ENCODE data around the gene SLC26A4.
"Not testable (repeated sequence)": the region's sequence is repeated elsewhere in the genome, so short reads cannot be mapped to it uniquely, and the experiment has no call there.

The SLC26A4 gene

DNA sequence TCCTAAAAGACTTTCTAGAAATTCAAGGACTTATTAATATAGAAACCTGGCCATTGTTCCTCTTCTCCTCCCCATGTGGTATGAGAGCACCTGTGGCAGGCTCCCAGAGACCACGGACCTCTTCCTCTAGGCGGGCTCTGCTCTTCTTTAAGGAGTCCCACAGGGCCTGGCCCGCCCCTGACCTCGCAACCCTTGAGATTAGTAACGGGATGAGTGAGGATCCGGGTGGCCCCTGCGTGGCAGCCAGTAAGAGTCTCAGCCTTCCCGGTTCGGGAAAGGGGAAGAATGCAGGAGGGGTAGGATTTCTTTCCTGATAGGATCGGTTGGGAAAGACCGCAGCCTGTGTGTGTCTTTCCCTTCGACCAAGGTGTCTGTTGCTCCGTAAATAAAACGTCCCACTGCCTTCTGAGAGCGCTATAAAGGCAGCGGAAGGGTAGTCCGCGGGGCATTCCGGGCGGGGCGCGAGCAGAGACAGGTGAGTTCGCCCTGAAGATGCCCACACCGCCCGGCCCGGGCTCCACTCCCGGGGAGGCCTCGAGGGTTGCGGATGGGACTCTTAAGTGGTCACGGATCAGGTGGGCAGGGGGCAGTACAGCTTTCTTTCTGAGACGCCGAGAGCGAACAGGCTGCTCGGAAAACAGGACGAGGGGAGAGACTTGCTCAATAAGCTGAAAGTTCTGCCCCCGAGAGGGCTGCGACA lies at the start of gene SLC26A4:
TSS of gene SLC26A4 (plus strand) at position 448 of the 700 bp plus-strand sequence. CDS start 814 bp downstream, outside the sequence.
- DNase-seq, result no peak

DNA sequence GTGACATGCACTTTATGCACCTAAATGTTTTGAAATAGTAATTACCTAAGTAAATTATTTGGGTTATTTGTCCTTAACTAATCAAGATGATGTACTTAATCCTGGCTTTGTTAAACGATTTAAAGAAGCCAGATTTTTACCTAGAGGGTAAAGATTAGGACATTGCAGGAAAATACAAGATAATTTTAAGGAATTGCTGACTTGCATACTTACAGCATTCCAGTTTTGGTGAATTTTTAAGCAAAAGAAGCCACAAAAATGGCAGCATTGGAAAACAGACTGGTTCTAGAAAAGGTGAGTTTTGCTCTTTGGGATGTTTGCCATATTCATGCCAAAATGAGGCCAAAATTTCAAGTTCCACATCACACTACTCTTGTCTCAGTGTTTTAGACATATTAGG lies 47.2 kb upstream of the SLC26A4 start:
- DNase-seq, result no peak

DNA sequence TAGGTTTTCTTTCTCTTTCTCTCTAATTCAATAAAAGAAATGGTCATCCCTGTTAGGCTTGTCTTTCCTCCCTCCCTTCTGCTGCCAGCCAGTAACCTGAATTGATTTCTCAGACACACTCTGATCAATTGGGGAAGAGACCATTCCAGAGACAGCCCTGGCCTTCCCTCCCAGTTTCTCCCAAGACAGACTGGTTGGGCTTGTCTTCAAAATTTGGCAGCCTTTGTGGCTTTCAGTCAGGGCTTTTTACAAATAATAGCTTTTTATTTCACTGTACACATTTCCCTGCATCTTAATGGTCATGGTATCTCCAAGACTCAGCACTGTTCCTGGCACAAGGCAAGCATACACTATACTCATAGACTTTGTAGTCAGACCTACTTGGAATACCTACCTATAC lies 46.7 kb upstream of the SLC26A4 start:
- no peak for DNase-seq

DNA sequence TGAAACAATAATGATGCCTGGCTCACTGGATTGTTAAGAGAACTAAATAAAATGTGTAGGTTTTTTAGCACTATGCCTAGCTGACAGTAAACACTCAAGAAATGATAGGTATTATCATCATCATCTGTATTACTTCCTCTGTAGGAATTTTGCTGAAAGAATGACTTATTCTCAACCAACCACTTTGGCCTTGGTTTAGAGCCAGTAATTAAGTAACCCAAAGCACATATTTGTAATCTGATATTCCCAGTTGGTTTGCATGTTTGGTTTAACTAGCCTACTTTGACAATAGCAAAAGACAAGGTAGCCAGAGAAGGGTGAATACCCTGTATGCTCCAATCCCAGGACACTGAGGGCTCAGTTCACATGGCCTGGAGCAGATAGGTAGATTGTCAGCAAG lies 46.2 kb upstream of the SLC26A4 start:
- no peak for DNase-seq

DNA sequence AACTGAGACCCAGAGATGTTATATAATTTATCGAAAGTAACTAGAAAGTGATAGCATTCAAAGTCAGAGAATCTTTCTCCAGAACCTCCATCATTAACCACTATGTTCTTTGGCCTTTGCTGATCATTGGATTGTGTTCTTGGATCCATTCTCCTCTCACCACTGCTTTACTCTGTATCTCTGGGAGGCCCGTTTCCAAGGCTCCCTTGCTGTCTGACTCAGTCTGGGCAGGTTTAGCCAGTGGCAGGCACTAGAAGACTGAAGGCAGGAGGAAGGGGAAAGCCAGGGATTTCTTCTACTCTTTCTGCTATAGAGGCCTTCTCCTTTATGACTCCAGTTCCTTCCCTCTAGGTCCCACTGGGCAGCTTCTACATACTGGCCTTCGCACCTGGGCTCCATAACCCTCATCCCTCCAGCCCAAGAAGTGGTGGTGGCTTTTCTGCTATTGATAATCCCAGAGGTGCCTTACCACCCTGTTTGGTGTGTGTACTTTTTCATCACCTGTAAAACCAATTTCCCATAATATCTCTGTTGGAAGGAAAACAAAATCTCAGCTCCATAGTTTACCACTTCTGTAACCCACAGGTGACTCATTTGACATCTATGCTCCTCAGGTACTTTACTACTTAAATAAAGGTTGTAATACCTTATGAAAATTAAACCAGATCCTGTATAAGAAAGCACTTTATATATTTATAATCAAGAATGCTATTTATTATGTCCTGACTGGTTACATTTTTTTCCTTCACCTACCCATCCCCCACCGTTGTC lies 44.5 kb upstream of the SLC26A4 start:
- no peak for DNase-seq

DNA sequence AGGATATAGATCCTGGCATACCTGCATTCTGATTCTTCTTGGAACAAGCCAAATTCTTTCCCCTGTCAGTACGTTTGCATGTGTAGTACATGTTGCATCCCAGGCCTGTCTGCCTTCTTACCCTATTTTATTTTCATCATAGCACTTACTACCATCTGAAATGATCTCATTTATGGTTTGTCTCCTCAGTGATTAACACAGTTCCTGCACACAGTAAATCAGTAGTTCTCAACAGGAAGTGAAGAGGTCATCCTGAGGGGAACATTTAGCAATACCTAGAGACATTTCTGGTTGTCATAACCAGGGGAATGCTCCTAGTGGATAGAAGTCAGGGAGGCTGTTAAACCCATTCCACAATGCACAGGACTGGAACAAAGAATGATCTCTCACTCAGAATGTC lies 38.2 kb upstream of the SLC26A4 start:
- DNase-seq, result no peak

DNA sequence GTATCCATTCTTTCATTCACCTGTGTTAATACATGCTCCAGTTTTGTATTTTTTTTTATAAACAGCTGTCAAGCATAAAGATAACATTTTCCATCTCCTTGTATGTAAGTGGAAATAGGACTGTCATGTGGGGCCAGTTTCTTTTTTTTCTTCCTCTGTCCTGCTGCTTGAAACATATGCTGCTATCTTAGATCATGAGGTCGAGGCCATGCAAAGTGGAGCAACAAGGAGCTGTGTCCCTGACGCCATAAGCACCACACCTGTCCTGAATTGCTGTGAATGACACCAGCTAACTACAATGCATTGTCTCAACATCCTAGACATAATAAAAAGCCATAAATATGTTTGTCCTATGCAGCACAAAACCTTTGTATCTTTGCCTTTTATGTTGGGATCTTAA lies 37.7 kb upstream of the SLC26A4 start:
- DNase-seq, result no peak

DNA sequence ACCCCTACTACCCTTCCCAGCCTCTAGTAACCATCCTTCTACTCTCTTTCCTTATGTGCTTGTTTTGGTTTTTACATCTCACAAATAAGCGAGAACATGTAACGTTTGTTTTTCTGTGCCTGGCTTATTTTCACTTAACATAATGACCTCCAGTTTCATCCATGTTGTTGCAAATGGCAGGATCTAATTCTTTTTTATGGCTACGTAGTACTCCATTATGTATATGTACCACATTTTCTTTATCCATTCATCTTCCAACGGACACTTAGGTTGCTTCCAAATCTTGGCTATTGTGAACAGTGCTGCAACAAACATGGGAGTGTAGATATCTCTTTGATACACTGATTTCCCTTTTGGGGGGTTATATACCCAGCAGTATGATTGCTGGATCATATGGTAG lies 33.6 kb upstream of the SLC26A4 start:
- no peak for DNase-seq

DNA sequence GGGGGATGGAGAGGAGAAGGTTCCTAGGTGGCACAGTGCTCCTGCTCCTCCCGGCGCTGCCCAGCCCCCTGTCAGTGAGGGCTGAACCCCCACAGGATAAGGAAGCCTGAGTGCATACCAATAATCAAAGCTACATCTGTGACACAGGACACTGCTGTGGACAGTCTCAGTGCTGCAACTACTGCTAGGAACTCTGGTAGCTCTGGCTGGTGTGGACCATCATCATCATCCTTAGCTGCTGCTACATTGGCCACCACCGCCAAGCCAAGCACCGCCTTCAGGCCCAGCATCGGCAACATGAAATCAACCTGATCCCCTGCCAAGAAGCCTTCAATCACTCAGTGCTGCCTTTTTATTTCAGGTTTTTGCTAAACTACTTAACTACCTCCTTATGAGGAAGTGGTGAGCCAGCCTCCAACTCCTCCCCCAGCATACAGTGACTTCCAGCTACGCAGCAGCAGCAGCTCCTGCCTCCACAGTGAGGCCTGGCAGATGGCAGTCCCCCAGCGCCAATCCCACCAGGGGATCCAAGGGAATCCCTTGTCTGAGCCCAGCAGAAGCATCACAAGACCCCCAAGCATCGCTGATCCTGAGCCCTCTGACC lies 32.1 kb upstream of the SLC26A4 start:
- DNase-seq, result no peak

DNA sequence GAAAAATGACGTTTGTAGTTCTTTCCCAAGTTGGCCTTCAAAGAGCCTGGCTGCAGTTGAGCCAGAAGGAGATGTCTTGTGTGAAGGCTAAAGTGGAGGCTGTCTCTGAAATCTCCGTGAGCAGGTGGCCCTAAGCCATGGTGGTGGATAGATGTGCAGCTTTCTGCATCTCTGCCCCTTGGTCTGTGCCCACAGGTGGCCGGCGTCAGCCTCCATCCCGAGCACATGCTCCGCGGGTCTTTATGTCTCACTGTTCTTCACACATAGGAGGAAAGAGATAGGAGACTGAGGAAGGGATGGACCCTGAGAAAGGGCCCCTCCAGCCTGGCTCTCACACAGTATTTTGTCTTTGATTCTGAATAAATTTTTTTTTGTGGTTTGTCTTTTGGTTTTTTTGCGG lies 30.3 kb upstream of the SLC26A4 start:
- DNase-seq, result no peak

DNA sequence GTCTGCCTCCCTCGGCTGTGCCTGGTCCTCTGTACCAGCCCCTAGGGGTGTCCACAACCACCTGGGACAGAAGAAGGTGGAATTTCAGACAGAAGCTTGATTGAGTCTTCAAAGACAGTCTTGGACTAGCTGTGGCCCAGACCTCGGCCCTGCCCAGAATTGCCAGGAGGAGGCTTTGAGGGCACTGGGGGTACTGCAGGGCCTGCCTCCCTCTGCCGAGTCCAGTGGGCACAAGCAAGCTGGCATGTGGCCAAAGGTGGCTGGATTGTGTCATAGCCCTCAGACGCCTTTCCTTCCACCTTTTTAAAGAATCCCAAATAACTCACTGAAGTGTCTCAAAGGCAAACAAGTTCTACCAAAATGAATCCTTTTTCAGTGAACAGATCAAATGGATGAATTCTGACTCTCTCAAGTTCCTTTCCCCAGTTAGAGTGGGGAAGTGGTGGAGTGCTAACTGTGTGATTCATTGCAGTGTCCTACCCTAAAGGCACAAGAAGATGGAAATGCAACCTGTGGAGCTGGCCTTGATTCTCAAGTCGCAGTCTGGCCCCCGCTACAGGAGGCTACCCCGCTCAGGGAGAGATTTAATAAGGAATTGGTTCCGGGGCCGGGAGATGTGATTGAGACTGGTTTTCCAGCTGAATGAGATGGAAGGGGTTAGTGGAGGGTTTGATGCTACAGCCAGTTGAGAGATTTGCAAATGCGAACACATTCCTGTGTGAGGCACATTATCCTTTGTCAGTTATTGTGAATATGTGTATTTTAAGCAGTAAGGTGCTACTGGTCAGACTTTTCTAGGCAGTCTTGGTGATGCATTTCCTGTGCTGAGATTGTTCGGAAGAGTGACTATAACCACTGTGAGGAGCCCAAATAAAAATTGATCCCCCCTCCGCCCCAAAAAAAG lies 28.8 kb upstream of the SLC26A4 start:
- no peak for DNase-seq

DNA sequence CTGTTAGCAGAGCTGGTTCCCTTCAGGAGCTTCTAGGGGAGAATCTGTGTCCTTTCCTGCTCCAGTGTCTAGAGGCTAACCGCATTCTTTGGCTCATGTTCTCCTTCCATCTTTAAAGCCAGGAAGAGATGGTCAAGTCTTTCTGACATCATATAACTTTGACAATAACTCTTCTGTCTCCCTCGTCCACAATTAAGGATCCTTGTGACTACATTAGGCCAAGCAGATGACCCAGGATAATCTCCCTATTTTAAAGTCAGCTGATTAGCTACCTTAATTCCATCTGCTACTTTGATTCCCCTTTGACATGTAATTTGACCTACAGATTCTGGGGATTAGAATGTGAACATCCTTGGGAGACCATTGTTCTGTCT lies 28.1 kb upstream of the SLC26A4 start:
- no peak for DNase-seq

DNA sequence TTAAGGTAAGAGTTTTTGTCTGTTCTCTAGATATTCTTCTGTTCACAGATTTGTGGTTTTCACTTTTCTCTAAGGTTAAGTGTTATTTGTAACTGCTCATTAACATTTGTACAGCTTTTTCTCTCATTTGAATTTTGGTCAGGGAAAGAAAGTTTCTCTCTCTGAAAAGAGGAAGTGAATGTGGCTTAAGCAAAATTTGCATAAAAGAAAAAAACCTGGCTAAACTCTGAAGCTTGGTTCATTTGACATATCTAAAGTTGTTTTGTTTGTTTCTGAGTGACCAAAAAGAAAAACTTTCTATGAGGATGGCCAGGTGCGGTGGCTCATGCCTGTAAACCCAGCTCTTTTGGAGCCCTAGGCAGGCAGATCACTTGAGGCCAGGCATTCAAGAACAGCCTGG lies 22.0 kb upstream of the SLC26A4 start:
- no peak for DNase-seq

DNA sequence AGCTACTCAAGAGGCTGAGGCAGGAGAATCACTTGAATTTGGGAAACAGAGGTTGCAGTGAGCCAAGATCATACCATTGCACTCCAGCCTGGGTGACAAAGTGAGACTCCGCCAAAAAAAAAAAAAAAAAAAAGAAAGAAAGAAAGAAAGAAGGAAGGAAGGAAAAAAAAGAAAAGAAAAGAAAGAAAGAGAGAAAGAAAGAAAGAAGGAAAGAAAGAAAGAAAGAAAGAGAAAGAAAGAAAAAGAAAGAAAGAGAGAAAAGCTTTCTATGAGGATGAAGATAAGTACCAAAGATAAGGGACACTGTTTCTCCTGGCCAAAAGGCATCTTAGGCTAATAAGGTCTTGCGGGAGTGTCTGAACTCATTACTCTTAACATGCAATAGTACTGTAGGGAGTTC lies 21.6 kb upstream of the SLC26A4 start:
- DNase-seq, result not testable (repeated sequence)

DNA sequence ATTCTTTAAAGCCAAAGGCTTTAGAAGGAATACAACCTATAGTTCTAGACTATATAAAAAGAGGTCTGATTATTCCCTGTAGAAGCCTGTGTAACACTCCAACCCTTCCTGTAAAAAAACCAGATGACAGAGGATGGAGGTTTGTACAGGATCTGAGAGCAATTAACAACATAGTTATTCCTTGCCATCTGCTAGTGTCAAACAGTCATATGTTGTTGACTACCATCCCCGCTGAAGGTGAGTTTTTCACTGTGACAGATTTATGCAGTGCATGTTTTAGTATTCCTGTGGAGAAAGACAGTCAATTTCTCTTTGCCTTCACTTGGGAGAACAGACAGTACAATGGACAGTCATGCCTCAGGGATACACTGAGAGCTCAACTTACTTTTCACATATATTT lies 19.0 kb upstream of the SLC26A4 start:
- peak; percentile 98 for DNase-seq

DNA sequence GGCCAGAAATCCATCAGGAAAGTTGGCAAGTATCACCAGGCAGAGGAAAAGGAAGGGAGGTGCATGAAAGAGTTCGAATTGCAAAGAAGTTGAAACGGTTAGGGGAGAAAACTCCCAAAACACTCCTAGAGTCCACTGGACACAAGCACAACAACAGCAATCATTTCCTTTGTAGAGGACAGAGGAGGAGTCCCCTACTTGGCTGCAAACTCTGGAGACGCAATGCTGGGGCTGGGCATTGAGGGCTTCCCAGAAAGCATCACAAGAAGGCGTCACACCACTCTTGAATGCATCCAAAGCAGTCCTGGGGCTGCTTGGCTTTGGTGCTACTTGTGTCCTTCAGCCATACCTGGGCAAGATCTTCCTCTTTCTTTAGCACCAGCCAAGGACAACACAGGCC lies 18.1 kb upstream of the SLC26A4 start:
- DNase-seq, result no peak

DNA sequence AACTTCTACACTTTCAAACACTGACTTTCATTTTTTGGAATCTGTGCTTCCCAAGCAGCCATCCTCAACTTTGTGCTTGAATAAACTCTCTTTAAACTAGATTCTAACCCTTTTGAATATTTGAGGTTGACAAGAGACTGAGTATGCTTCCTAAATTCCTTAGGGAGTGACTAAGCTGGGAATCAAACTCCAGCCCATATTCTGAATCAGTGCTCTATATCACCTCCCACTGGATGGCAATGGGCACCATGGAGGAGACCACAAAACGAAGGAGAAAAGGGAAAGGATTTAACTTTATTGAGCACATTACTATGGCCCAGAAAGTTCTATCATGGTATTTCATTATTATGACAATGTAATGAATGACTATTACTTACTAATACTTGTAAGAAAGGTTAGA lies 17.2 kb upstream of the SLC26A4 start:
- DNase-seq, result no peak

DNA sequence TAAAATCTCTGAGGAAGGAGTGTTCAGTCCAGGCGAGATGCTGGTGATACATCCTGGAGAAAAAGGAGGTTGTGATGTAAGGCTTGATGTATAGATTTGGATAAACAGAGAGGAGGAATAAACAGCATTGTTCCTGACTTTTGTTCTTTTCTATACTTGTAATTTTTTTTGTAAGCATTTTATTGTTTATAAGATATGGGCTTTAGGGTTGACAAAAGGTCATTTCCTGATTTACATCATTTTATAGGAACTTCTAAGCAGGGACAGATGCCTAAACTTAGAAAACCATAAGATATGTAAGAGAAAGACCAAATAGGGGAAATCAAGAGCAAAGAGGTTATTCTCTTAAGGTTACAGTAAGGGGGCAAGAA lies 16.7 kb upstream of the SLC26A4 start:
- no peak for DNase-seq

DNA sequence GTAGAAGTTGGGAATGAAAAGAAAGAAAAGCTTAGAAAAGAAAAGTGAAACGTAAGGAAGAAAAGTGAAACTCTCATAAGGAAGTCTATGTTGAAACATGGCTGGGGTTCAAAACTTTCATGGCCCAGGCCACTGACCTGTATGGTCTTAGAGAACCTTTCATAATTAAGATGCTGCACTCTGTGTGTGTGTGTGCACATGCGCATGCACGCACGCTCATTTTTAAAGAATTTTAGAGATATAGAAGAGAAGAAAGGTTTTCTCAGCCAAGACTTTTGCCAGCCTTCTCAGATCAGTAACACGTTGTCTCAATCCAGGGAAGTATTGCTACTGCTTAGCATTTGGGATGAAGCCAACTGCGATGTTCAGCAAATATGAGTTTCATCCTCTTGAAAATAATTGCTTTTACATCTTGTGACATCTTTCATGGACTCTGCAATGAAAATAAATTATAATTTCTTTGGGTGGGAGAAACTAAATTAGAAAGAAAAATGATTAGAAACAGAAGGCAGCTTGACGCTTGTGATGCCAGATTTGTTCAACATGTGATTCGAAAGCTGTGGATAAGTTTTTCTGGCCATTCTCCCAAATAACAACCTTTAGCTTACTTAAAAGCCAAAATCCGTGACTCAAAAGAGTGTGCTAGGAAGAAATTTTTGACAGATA lies 16.2 kb upstream of the SLC26A4 start:
- DNase-seq, result no peak

DNA sequence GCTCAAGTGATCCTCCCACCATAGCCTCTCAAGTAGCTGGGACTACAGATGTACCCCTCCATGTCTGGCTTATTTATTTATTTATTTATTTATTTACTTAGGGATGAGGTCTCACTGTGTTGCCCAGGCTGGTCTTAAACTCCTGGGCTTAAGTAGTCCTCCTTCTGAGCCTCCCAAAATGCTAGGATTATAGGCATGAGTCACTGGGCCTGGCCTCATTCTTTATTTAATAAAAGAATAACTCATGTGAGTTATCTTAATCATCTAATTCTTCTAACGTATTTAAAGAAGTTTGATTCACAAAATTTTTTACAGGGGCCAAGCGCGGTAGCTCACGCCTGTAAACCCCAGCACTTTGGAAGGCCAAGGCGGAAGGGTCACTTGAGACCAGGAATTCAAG lies 8.0 kb upstream of the SLC26A4 start:
- DNase-seq, result no peak

DNA sequence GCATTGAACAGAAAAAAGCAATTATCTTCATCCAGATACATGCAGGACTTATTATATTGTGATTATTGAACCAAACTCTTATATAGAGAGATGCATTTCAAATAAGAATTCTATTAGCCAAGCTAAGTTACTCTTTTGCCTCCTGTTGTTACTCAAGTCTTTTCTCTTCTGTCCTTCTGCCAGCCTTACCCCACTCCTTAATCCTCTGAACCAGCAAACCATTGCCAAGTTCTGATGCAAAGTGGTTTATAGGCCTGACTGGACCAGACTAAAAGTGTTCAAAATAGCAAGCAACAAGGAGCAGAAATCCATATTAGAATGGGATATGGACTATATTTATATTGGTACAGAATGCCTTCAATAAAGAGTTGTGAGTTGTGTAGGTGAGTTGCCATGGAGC lies 2.2 kb upstream of the SLC26A4 start:
- no peak for DNase-seq

DNA sequence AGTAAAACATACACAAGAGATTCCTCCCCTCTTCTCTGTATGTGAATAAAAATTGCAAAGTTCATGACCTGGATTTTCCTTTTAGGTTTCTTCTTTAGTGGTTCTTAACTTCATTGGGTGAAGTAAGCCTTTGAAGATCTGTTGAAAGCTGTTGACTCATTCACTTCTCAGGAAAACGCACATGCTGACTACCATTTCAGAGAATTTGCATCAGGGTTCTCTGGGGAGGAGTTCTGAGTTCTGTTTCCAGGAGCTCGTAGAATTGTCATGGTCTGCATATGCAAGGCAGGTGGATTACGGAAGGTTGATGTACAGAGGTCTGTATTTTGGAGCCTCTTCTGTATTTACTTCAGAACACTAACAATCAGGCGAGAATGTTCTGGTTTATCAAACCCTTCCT lies 962 bp upstream of the SLC26A4 start:
- DNase-seq, result no peak
